ENCODE measurements around the gene PDZD7. TPM values are rescaled to one million over a fixed set of nuclear protein-coding genes. Genes with fewer than 3 reads are reported as not detected.

The PDZD7 gene
- total and polyA plus RNA-seq, 2 of the 8 experiments (the other 6 are each of a cell fraction or from before 2014, with no cell fraction given), result 0.88 to 1.6 TPM

DNA sequence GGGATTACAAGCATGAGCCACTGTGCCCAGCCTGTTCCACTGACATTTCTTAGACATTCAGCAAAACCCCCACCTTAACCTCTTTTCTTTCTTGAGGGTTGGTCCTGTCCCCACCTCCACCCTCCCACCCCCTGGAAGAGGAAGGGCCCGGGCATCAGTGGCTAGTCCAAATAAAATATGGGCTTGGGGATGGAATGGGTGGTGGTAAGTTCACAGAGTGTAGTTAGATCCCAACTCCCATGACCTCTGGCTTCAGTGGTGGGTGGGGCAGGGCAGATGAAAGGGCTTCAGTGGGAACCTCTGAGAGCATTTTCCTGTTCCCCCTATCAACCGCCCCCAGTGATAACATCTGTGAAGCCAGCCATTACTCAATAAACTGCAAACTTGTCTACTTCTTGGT is 9.9 kb upstream of the PDZD7 start (continued):
- TF ChIP-seq, protein P1, sequence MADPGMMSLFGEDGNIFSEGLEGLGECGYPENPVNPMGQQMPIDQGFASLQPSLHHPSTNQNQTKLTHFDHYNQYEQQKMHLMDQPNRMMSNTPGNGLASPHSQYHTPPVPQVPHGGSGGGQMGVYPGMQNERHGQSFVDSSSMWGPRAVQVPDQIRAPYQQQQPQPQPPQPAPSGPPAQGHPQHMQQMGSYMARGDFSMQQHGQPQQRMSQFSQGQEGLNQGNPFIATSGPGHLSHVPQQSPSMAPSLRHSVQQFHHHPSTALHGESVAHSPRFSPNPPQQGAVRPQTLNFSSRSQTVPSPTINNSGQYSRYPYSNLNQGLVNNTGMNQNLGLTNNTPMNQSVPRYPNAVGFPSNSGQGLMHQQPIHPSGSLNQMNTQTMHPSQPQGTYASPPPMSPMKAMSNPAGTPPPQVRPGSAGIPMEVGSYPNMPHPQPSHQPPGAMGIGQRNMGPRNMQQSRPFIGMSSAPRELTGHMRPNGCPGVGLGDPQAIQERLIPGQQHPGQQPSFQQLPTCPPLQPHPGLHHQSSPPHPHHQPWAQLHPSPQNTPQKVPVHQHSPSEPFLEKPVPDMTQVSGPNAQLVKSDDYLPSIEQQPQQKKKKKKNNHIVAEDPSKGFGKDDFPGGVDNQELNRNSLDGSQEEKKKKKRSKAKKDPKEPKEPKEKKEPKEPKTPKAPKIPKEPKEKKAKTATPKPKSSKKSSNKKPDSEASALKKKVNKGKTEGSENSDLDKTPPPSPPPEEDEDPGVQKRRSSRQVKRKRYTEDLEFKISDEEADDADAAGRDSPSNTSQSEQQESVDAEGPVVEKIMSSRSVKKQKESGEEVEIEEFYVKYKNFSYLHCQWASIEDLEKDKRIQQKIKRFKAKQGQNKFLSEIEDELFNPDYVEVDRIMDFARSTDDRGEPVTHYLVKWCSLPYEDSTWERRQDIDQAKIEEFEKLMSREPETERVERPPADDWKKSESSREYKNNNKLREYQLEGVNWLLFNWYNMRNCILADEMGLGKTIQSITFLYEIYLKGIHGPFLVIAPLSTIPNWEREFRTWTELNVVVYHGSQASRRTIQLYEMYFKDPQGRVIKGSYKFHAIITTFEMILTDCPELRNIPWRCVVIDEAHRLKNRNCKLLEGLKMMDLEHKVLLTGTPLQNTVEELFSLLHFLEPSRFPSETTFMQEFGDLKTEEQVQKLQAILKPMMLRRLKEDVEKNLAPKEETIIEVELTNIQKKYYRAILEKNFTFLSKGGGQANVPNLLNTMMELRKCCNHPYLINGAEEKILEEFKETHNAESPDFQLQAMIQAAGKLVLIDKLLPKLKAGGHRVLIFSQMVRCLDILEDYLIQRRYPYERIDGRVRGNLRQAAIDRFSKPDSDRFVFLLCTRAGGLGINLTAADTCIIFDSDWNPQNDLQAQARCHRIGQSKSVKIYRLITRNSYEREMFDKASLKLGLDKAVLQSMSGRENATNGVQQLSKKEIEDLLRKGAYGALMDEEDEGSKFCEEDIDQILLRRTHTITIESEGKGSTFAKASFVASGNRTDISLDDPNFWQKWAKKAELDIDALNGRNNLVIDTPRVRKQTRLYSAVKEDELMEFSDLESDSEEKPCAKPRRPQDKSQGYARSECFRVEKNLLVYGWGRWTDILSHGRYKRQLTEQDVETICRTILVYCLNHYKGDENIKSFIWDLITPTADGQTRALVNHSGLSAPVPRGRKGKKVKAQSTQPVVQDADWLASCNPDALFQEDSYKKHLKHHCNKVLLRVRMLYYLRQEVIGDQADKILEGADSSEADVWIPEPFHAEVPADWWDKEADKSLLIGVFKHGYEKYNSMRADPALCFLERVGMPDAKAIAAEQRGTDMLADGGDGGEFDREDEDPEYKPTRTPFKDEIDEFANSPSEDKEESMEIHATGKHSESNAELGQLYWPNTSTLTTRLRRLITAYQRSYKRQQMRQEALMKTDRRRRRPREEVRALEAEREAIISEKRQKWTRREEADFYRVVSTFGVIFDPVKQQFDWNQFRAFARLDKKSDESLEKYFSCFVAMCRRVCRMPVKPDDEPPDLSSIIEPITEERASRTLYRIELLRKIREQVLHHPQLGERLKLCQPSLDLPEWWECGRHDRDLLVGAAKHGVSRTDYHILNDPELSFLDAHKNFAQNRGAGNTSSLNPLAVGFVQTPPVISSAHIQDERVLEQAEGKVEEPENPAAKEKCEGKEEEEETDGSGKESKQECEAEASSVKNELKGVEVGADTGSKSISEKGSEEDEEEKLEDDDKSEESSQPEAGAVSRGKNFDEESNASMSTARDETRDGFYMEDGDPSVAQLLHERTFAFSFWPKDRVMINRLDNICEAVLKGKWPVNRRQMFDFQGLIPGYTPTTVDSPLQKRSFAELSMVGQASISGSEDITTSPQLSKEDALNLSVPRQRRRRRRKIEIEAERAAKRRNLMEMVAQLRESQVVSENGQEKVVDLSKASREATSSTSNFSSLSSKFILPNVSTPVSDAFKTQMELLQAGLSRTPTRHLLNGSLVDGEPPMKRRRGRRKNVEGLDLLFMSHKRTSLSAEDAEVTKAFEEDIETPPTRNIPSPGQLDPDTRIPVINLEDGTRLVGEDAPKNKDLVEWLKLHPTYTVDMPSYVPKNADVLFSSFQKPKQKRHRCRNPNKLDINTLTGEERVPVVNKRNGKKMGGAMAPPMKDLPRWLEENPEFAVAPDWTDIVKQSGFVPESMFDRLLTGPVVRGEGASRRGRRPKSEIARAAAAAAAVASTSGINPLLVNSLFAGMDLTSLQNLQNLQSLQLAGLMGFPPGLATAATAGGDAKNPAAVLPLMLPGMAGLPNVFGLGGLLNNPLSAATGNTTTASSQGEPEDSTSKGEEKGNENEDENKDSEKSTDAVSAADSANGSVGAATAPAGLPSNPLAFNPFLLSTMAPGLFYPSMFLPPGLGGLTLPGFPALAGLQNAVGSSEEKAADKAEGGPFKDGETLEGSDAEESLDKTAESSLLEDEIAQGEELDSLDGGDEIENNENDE (IDR thresholded peaks at IDR 0.05; ENCODE audit: insufficient replicate concordance, low read length), result no peak
- TF ChIP-seq EP300 (IDR thresholded peaks at IDR 0.05; ENCODE audit: borderline replicate concordance in 1 of 2, low read depth in 2 of 2, low read length in 2 of 2) (no peak), SIN3A (conservative IDR thresholded peaks at IDR 0.05 in 1 of 2, IDR thresholded peaks at IDR 0.05 in 1 of 2; ENCODE audit: low read depth in 1 of 2, low read length in 2 of 2) (no peak), ZNF274 (IDR thresholded peaks at IDR 0.05; ENCODE audit: borderline replicate concordance, extremely low read depth, low read length) (no peak), POLR2A (IDR thresholded peaks at IDR 0.05; ENCODE audit: control extremely low read depth in 1 of 2, low read depth in 2 of 2, low read length in 2 of 2) (no peak), GABPA (IDR thresholded peaks at IDR 0.05; ENCODE audit: borderline replicate concordance, insufficient read depth, low read length) (no peak), CHD1 (IDR thresholded peaks at IDR 0.05; ENCODE audit: low read depth, low read length) (no peak), SP1 (IDR thresholded peaks at IDR 0.05; ENCODE audit: low read depth, low read length) (no peak), ASH2L (IDR thresholded peaks at IDR 0.05; ENCODE audit: low read length) (no peak)

All from H1 (cell line).